Subcutaneous adipose tissue (tissue), 4 donors: ENCODE measurements around the gene GRHL1. TPM values are rescaled to one million over a fixed set of nuclear protein-coding genes. Genes with fewer than 3 reads are reported as not detected.

ENCODE experiments used
- CTCF ChIP-seq: fragments of 450-650 bp; IDR thresholded peaks from one replicate; pipeline ENCODE4 v1.5.1; 2016; ENCODE audit warnings: low read depth, mild to moderate bottlenecking, control low read depth, antibody characterized with exemption, moderate library complexity
- total RNA-seq, 4 donors: library from RNA; depleted of rRNA; stranded (reverse); fragments of >200 nt; gene quantifications; one replicate each; pipeline ENCODE4 v1.1.0, GENCODE V29; 2016

Gene GRHL1
- total RNA-seq, 4 donors from 2014 or later = 0.88 to 7.2 (median 2.8) TPM

DNA sequence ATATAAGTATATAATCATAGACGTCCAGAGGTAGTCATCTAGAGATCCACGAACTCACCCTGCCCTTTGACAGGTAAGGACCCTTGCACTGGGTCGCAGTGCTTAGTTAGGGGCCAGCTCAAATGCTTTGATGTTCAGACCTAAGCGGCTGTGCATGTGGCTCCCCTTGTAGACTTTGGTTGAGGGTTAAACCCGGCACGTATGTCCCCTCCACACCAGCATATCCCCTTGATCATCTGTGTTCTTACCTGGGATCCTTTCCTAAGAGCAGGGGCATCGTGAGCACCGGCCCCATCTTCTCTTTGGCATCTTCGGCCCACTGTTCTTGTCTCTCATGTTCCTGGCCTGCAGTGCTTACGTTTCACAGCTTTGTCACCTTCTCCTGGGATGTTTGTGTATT, 31.4 kb downstream of the GRHL1 start:
- no peak for TF ChIP-seq CTCF

GRCh38 chr2:9983401-9984216, 32.1 kb downstream of the GRHL1 start:
- no peak for TF ChIP-seq CTCF

DNA sequence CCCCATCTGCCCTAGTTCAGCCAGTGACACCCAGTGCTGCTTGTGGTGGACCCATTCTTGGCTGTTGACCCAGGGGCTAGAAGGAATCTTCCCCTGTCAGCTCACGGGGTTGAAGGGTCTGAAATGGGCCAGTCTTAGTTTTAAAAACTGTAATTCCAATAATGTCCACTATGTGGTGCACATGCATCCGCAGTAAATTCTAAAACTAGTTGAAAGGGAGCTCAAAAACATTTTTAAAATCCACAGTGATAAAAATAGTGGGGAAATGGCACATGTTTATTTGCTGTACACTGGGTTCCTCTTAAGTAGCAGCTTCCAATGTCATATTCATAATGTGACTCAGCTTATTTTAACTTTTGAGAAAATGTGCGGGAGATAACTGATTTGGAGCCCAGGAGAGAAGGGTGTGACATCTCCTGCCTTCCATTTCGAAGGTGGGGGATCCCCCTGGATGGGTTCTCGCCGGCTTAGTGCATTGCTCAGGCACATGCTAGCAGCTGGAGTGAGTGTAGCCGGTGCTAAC, 32.8 kb downstream of the GRHL1 start:
- TF ChIP-seq CTCF = no peak

DNA sequence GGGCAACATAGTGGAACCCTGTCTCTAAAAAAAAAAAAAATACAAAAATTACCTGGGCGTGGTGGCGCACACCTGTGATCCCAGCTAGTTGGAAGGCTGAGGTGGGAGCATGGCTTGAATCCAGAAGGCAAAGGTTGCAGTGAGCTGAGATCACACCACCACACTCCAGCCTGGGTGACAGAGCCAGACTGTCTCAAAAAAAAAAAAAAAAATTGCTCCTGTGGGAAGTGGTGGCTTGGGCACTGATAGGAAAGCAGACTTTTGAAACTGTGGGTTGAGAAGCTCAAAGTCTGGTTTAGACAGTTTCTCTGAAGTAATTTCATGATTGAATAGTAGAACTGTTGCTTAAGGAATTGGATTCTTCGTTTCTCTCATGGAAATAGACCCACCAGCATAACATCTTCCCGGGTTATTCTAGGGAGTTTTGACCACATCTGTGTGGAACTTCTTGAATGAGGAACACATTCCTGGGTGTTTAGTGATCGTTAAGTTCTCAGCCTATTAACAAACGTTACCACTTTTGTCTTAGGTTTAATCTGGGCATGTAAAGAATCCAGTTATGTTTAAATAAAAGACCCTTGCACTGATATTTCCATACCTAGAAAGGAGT, 33.5 kb downstream of the GRHL1 start:
- TF ChIP-seq CTCF = no peak

DNA sequence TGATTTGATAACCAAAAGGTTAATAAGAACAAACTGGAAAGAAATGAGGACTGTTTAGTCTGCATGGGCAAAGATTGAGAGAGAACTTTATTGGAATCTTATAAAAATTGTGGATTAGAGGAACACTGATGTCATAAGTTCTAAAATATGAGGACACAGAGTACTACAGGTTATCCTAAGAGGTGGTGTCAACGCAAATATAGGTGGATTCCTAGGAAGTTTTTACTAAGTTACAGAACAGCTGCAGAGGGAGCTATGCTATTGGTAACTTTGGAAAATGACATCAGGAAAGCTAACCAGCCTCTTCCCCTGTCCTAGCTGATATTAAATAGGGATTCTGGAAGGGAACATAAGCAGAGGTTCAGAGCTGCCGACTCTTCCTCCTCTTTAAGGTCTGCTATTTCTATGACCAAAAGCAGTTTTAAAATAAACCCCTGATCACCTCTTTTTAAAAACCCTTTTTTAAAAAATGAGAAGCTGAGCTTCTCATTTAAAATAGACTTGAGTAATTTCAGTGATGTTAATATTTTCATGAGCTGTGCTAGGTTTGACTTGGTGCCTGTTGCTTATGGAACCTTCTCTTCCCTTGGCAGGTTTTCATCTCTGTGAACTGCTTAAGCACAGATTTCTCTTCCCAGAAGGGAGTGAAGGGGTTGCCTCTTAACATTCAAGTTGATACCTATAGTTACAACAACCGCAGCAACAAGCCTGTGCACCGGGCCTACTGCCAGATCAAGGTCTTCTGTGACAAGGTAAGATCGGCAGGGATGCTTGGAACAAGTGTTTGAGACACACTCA, 34.2 kb downstream of the GRHL1 start:
- no peak for TF ChIP-seq CTCF

DNA sequence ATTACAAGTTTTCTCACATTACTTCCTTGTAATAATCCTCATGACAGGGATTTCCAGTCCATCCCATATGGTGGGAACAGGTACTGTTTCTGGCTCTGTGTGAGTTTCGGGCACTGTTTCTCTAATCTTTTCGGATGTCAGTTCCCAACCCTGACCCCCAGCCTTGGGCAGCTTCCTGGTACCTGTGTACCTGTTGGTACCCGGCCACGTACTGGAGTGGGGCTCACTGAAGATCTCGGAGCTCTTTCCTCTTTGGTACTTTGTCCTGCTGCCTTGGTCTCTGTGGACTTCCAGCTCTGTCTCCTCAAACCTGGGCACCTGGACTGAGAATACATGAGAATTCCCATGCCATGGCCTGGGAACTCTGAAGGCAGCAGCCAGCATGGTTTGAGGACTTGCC, 36.8 kb downstream of the GRHL1 start:
- TF ChIP-seq CTCF = no peak

DNA sequence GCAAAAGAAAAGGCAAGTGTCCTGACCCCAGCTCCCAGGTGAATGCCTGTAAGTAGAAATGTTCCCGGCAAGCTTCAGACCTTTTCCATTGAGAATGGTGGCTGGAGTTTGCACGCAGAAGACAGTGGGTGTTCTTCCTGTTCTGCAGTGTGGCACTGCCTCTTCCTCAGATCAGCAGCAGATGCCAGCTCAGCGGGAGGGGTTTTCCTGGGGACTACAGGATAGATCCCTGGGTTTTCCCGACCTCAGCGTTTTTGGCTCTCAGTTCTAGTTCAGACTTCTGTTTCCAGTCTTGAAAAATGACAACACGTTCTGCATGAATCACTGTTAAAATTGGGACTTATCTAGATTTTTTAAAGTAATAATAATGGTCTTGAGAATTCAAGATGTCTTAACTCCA, 39.2 kb downstream of the GRHL1 start:
- TF ChIP-seq CTCF = no peak
